K562 (cell line): Measurements from ENCODE around the gene ACSM2B. TPM values are rescaled to one million over a fixed set of nuclear protein-coding genes. Genes with fewer than 3 reads are reported as not detected.

Source experiments
- ATAC-seq: fragments of 200-7000 bp; cut with Tn5 transposase; 3 replicates; pipeline ENCODE4 v1.9.1; 2020; ENCODE audit warnings: moderate library complexity
- BruUV-seq: library from RNA; stranded (reverse); fragments of 400-500 nt; replicated peaks from 2 replicates; lab custom pipeline; 2021; lab: Mats Ljungman, UMichigan
- CTCF ChIA-PET: fragments of 300-600 bp; formaldehyde crosslinking; extraction: SDS; loops from one replicate; lab custom pipeline; 2021; ENCODE audit warnings: low intra/inter-chr PET ratio; lab: Yijun Ruan, JAX
- POLR2A ChIA-PET: fragments of 300-600, 350-650 bp; sonication (Branson Sonifier 250); formaldehyde crosslinking; extraction: SDS; loops from one replicate; lab custom pipeline; 2021; ENCODE audit warnings: antibody characterized with exemption, inconsistent platforms; lab: Yijun Ruan, JAX
- DNase-seq, 4 experiments: peaks; one replicate each; pipeline versions ENCODE4 v3.0.0 to v3.0.0-alpha.2; 2011 to 2018; ENCODE audit warnings: low spot score in 3 of 4, mixed read lengths in 3 of 4; ENCODE audit errors: extremely low read depth in 1 of 4
- FAIRE-seq: peaks from 2 replicates; lab custom pipeline; 2011; peaks lifted over from hg19 to GRCh38; lab: Jason Lieb, UNC
- H2AFZ ChIP-seq: 2 replicates; pipeline ENCODE4 v1.6.0; 2011; ENCODE audit warnings: low read depth, low read length, control low read depth, inconsistent platforms
- H3K27ac ChIP-seq: fragments of 200-600 bp; 3 replicates; pipeline ENCODE4 v1.8.0; 2011; ENCODE audit warnings: low read depth, mild to moderate bottlenecking, control low read depth, inconsistent platforms, low read length, moderate library complexity, mixed read lengths; ENCODE audit errors: extremely low read depth
- H3K27me3 ChIP-seq, 2 experiments: fragments of 300-600 bp in 1 of 2; 2 replicates in 1 of 2; 3 replicates in 1 of 2; pipeline versions ENCODE4 v1.6.0 to v1.8.0; 2011; ENCODE audit warnings: inconsistent platforms in 2 of 2, low read length in 2 of 2, mild to moderate bottlenecking in 1 of 2, mixed read lengths in 1 of 2, moderate library complexity in 1 of 2; ENCODE audit not compliant: control insufficient read depth in 2 of 2, insufficient read depth in 2 of 2
- H3K36me3 ChIP-seq: fragments of 300-600 bp; 3 replicates; pipeline ENCODE4 v1.8.0; 2011; ENCODE audit warnings: mild to moderate bottlenecking, low read length, inconsistent platforms; ENCODE audit not compliant: control insufficient read depth, insufficient read depth
- H3K4me1 ChIP-seq, 2 experiments: fragments of 200-600 bp in 1 of 2; replicated peaks in 1 of 2; 2 replicates in 1 of 2; 3 replicates in 1 of 2; pipeline versions ENCODE4 v1.5.1 to v1.8.0; 2011; ENCODE audit warnings: inconsistent platforms in 2 of 2, low read length in 2 of 2, mild to moderate bottlenecking in 1 of 2, mixed read lengths in 1 of 2, moderate library complexity in 1 of 2; ENCODE audit not compliant: control insufficient read depth in 2 of 2, insufficient read depth in 2 of 2
- H3K4me2 ChIP-seq: 2 replicates; pipeline ENCODE4 v1.6.1; 2011; ENCODE audit warnings: low read length, control low read depth, inconsistent platforms, mixed read lengths; ENCODE audit not compliant: insufficient read depth
- H3K4me3 ChIP-seq: fragments of 200-600 bp; sonication (generic), shearing (Covaris generic); 2 replicates; pipeline ENCODE4 v1.5.1; 2016; ENCODE audit warnings: control low read depth, inconsistent platforms
- H3K79me2 ChIP-seq: fragments of 200-600 bp; 3 replicates; pipeline ENCODE4 v1.8.0; 2011; ENCODE audit warnings: low read length, inconsistent platforms; ENCODE audit not compliant: control insufficient read depth, insufficient read depth
- H3K9ac ChIP-seq, 2 experiments: 2 replicates each; pipeline versions ENCODE4 v1.6.0 to v1.6.1; 2011; ENCODE audit warnings: low read depth in 2 of 2, low read length in 2 of 2, control low read depth in 1 of 2, inconsistent platforms in 1 of 2, mild to moderate bottlenecking in 1 of 2, mixed read lengths in 1 of 2; ENCODE audit not compliant: insufficient read depth in 1 of 2
- H3K9me1 ChIP-seq: one replicate; pipeline ENCODE4 v1.6.0; 2011; ENCODE audit warnings: inconsistent platforms, mild to moderate bottlenecking, low read length, moderate library complexity; ENCODE audit not compliant: control insufficient read depth, insufficient read depth
- H3K9me3 ChIP-seq: replicated peaks from 2 replicates; pipeline ENCODE4 v1.5.1; 2011; ENCODE audit warnings: low read depth, low read length, inconsistent platforms; ENCODE audit not compliant: control insufficient read depth, insufficient read depth
- H4K20me1 ChIP-seq: replicated peaks from 2 replicates; pipeline ENCODE4 v1.6.1; 2011; ENCODE audit warnings: low read length, inconsistent platforms, mixed read lengths; ENCODE audit not compliant: control insufficient read depth, insufficient read depth
- ARHGAP35 ChIP-seq: fragments of 450-650 bp; IDR thresholded peaks from 2 replicates; pipeline ENCODE4 v1.6.1; 2018; ENCODE audit not compliant: partially characterized antibody
- CAMTA2 ChIP-seq: fragments of 250-450 bp; sonication (Bioruptor Pico); conservative IDR thresholded peaks from 2 replicates; pipeline ENCODE4 v1.5.1; 2022
- CBX8 ChIP-seq: fragments of 200-600 bp; sonication (generic); IDR thresholded peaks from 2 replicates; pipeline ENCODE4 v1.6.1; 2012; ENCODE audit warnings: borderline replicate concordance, mixed run types, low read depth, mild to moderate bottlenecking, moderate library complexity, mixed read lengths, low read length, control low read depth, inconsistent platforms; ENCODE audit not compliant: poor library complexity, severe bottlenecking; ENCODE audit errors: extremely low read depth
- IRF2 ChIP-seq: sonication (generic); formaldehyde crosslinking; IDR thresholded peaks from 2 replicates; pipeline ENCODE4 v1.8.1; 2022; ENCODE audit warnings: mild to moderate bottlenecking, missing genetic modification reagents
- MIER1 ChIP-seq: fragments of 450-650 bp; IDR thresholded peaks from 2 replicates; pipeline ENCODE4 v1.6.1; 2016; ENCODE audit warnings: antibody characterized with exemption, mild to moderate bottlenecking, low read depth
- SNIP1 ChIP-seq: fragments of 450-650 bp; IDR thresholded peaks from 2 replicates; pipeline ENCODE4 v1.7.1; 2017; ENCODE audit warnings: low read depth, mild to moderate bottlenecking
- ZNF644 ChIP-seq: fragments of 200-800 bp; sonication (Bioruptor generic); IDR thresholded peaks from 2 replicates; pipeline ENCODE4 v1.6.1; 2016; ENCODE audit warnings: low read depth, missing genetic modification characterization, missing compliant biosample characterization
- ZNF766 ChIP-seq: fragments of 200-800 bp; sonication (Bioruptor generic); conservative IDR thresholded peaks from 2 replicates; pipeline ENCODE4 v1.6.1; 2016; ENCODE audit warnings: missing genetic modification characterization, missing compliant biosample characterization
- WGBS: fragments of 100-300 bp; shearing (Covaris generic); methylation state at CpG from one replicate; pipeline ENCODE4 v1.1.6; 2016; ENCODE audit warnings: low coverage, mixed read lengths; ENCODE audit not compliant: insufficient coverage; ENCODE audit errors: missing lambda C conversion rate; 5-methylcytosine and 5-hydroxymethylcytosine counted together
- in situ Hi-C: fragments of 300-500 bp; cut with MboI; formaldehyde crosslinking; loops from 4 replicates; pipeline ENCODE4 v1.15.0; 2018; ENCODE audit warnings: inconsistent platforms, mixed read lengths
- intact Hi-C: fragments of 100-400 bp; cut with micrococcal nuclease; formaldehyde crosslinking; loops from 2 replicates; pipeline ENCODE4 v1.14.2; 2022
- polyA plus RNA-seq, 8 experiments: library from polyadenylated mRNA; depleted of rRNA in 4 of 8; stranded (reverse) in 5 of 8; unstranded in 3 of 8; fragments of >200 nt; fragmentation: Nextera tagmentation in 2 of 8; fragmentation: Illumina TruSeq in 1 of 8; extraction: Ambion mirVana in 2 of 8; extraction: Trizol in 1 of 8; gene quantifications; 2 replicates each; pipeline versions ENCODE4 v1.2.1 to v1.2.3, GENCODE V29; 2011 to 2014; ENCODE audit warnings: inconsistent platforms in 1 of 8, missing spikeins in 1 of 8
- total RNA-seq, 7 experiments: library from RNA; depleted of rRNA in 6 of 7; stranded (reverse); fragments of >200 nt in 6 of 7; fragmentation: Illumina TruSeq in 2 of 7; extraction: Trizol in 2 of 7; gene quantifications; 2 replicates each; pipeline versions ENCODE4 v1.2.1 to v1.2.3, GENCODE V29; 2011 to 2021; ENCODE audit warnings: low replicate concordance in 1 of 7
- TF ChIP-seq, protein P1 (sequence below), 2 experiments: IDR thresholded peaks; 2 replicates each; pipeline ENCODE4 v1.6.1; 2012; ENCODE audit warnings: improper control_type of control experiment in 2 of 2, low read depth in 2 of 2, low read length in 2 of 2, borderline replicate concordance in 1 of 2
- TF ChIP-seq, protein P2 (sequence below), 2 experiments: fragments of 450-650 bp; IDR thresholded peaks; 2 replicates each; pipeline ENCODE4 v1.6.1; 2018; ENCODE audit warnings: mild to moderate bottlenecking in 2 of 2, low read depth in 1 of 2; ENCODE audit not compliant: partially characterized antibody in 2 of 2
- TF ChIP-seq, protein P3 (sequence below): fragments of 250-450 bp; sonication (Bioruptor Pico); IDR thresholded peaks from 2 replicates; pipeline ENCODE4 v1.8.0; 2021; ENCODE audit warnings: moderate library complexity, mild to moderate bottlenecking, inconsistent platforms

ACSM2B gene
- total and polyA plus RNA-seq, 9 of the 15 experiments (the other 6 are each of a cell fraction or from before 2014, with no cell fraction given) = 0.06 to 0.69 (median 0.55) TPM; not detected in 3

DNA sequence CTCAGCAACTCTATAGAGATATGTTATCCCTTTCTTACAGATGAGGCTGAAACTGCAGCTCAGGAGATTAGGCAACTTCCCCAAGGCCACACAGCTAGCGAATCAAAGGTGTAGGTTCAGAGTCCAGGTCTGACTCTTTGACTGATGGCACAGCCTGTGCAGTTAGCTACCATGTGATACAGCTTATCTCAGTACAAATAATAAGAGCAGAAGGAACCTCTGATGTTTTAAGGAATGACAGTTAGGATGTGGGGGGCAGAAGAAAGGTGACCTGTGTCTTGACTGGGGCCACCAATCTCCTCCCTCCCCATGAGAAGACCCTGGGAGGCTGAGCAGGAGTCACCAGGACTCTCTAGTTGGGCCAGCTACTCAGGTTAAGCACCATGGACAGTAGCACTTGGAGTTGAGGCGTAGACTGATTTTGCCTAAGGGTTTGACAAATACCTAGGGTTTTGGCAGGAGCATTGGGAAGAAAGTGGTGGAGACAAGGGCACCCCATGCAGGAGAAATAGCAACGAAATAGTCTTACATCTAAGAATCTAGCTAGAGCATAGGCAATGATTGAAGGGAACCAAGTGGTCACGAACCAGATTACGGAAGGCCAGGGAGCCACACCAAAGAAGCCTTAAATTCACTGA lies 22.8 kb upstream of the ACSM2B start:
- H3K9me1 ChIP-seq = no peaks in the 10 kb centered on the region
- H3K27ac ChIP-seq = no peak overlapping the region
- no peak for FAIRE-seq
- no peaks in the 10 kb centered on the region for H3K36me3 ChIP-seq
- ChIA-PET POLR2A (no interaction called here), CTCF (no interaction called here)
- no peak overlapping the region for H3K4me2 ChIP-seq
- no peaks in the 10 kb centered on the region for H3K9me3 ChIP-seq
- H3K9ac ChIP-seq = no peak overlapping the region
- 9% methylated on average over 5 of the region's 5 CpGs for WGBS
- no peaks in the 10 kb centered on the region for H3K4me1 ChIP-seq
- no peaks in the 10 kb centered on the region for H3K79me2 ChIP-seq
- no TSS peak for BruUV-seq
- in situ Hi-C loops (no loop called here), intact Hi-C loops (no loop called here)
- H2AFZ ChIP-seq = no peak overlapping the region
- H3K4me3 ChIP-seq = no peak overlapping the region
- no peaks in the 10 kb centered on the region for H3K27me3 ChIP-seq
- peak; percentile 45; the same call in 1 of the 3 replicates for ATAC-seq
- peak in 1 of 4 experiments; percentile 17 for DNase-seq
- no peaks in the 10 kb centered on the region for H4K20me1 ChIP-seq
- peak; percentile 55; the same call in 1 of the 2 replicates for TF ChIP-seq ZNF766
- TF ChIP-seq, protein P1, sequence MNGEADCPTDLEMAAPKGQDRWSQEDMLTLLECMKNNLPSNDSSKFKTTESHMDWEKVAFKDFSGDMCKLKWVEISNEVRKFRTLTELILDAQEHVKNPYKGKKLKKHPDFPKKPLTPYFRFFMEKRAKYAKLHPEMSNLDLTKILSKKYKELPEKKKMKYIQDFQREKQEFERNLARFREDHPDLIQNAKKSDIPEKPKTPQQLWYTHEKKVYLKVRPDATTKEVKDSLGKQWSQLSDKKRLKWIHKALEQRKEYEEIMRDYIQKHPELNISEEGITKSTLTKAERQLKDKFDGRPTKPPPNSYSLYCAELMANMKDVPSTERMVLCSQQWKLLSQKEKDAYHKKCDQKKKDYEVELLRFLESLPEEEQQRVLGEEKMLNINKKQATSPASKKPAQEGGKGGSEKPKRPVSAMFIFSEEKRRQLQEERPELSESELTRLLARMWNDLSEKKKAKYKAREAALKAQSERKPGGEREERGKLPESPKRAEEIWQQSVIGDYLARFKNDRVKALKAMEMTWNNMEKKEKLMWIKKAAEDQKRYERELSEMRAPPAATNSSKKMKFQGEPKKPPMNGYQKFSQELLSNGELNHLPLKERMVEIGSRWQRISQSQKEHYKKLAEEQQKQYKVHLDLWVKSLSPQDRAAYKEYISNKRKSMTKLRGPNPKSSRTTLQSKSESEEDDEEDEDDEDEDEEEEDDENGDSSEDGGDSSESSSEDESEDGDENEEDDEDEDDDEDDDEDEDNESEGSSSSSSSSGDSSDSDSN (IDR thresholded peaks at IDR 0.05; ENCODE audit: borderline replicate concordance in 1 of 2, low read depth in 2 of 2, low read length in 2 of 2) = no peak
- no peak for TF ChIP-seq ARHGAP35
- no peak for TF ChIP-seq IRF2 (CRISPR knock-in tag)
- no peak for TF ChIP-seq CAMTA2 (CRISPR knock-in tag)
- no peak for TF ChIP-seq SNIP1
- TF ChIP-seq ZNF644 (tag) = peak; percentile 65; the same call in 1 of the 2 replicates
- peak; percentile 90 for TF ChIP-seq MIER1
- TF ChIP-seq, protein P2, sequence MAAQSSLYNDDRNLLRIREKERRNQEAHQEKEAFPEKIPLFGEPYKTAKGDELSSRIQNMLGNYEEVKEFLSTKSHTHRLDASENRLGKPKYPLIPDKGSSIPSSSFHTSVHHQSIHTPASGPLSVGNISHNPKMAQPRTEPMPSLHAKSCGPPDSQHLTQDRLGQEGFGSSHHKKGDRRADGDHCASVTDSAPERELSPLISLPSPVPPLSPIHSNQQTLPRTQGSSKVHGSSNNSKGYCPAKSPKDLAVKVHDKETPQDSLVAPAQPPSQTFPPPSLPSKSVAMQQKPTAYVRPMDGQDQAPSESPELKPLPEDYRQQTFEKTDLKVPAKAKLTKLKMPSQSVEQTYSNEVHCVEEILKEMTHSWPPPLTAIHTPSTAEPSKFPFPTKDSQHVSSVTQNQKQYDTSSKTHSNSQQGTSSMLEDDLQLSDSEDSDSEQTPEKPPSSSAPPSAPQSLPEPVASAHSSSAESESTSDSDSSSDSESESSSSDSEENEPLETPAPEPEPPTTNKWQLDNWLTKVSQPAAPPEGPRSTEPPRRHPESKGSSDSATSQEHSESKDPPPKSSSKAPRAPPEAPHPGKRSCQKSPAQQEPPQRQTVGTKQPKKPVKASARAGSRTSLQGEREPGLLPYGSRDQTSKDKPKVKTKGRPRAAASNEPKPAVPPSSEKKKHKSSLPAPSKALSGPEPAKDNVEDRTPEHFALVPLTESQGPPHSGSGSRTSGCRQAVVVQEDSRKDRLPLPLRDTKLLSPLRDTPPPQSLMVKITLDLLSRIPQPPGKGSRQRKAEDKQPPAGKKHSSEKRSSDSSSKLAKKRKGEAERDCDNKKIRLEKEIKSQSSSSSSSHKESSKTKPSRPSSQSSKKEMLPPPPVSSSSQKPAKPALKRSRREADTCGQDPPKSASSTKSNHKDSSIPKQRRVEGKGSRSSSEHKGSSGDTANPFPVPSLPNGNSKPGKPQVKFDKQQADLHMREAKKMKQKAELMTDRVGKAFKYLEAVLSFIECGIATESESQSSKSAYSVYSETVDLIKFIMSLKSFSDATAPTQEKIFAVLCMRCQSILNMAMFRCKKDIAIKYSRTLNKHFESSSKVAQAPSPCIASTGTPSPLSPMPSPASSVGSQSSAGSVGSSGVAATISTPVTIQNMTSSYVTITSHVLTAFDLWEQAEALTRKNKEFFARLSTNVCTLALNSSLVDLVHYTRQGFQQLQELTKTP (IDR thresholded peaks at IDR 0.05; ENCODE audit: low read depth in 1 of 2, partially characterized antibody in 2 of 2) = peak in 1 of 2 experiments; percentile 25
- TF ChIP-seq CBX8 = no peak
- TF ChIP-seq, protein P3, sequence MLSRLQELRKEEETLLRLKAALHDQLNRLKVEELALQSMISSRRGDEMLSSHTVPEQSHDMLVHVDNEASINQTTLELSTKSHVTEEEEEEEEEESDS (CRISPR knock-in tag) = no peak
